GM12878 (cell line): ENCODE data around the gene PLXNA4. TPM values are rescaled to one million over a fixed set of nuclear protein-coding genes. Genes with fewer than 3 reads are reported as not detected.
A peak's percentile ranks its signal among the peaks of the same experiment; 100 is the strongest.

Source experiments
- ATAC-seq: fragments of 200-7000 bp; cut with Tn5 transposase; 3 replicates; pipeline ENCODE4 v1.9.1; 2020; ENCODE audit warnings: mild to moderate bottlenecking, moderate library complexity
- BruUV-seq: library from RNA; stranded (reverse); fragments of 400-500 nt; replicated peaks from 2 replicates; lab custom pipeline; 2021; lab: Mats Ljungman, UMichigan
- CTCF ChIA-PET: fragments of 300-600 bp; sonication (Branson Sonifier 250); formaldehyde crosslinking; extraction: SDS; loops from one replicate; lab custom pipeline; 2021; ENCODE audit warnings: inconsistent platforms; lab: Yijun Ruan, JAX
- POLR2A ChIA-PET: fragments of 350-600 bp; formaldehyde crosslinking; extraction: SDS; loops from one replicate; lab custom pipeline; 2021; ENCODE audit warnings: inconsistent platforms; lab: Charles Lee
- RAD21 ChIA-PET: fragments of 300-600 bp; sonication (Branson Sonifier 250); formaldehyde crosslinking; loops from one replicate; lab custom pipeline; 2023; ENCODE audit warnings: antibody characterized with exemption; ENCODE audit not compliant: unreplicated experiment; lab: Charles Lee
- SMC1A ChIA-PET: fragments of 300-600 bp; sonication (Branson Sonifier 250); formaldehyde crosslinking; loops from one replicate; lab custom pipeline; 2023; ENCODE audit not compliant: unreplicated experiment, uncharacterized antibody; lab: Charles Lee
- DNase-seq: peaks from one replicate; pipeline ENCODE4 v3.0.0-alpha.2; 2011; ENCODE audit warnings: low read depth, low spot score
- FAIRE-seq: peaks from 3 replicates; lab custom pipeline; 2011; peaks lifted over from hg19 to GRCh38; lab: Jason Lieb, UNC
- H2AFZ ChIP-seq: 2 replicates; pipeline ENCODE4 v1.6.0; 2011; ENCODE audit warnings: low read depth, low read length, control low read depth; ENCODE audit not compliant: control insufficient read depth
- H3K27ac ChIP-seq: 2 replicates; pipeline ENCODE4 v1.5.1; 2011; ENCODE audit warnings: control low read depth; ENCODE audit not compliant: control insufficient read depth, insufficient read depth
- H3K27me3 ChIP-seq, 2 experiments: replicated peaks in 1 of 2; 2 replicates each; pipeline versions ENCODE4 v1.6.0 to v1.6.1; 2011; ENCODE audit warnings: low read length in 1 of 2; ENCODE audit not compliant: control insufficient read depth in 2 of 2, insufficient read depth in 2 of 2
- H3K36me3 ChIP-seq, 2 experiments: 2 replicates each; pipeline ENCODE4 v1.5.1; 2011; ENCODE audit warnings: low read length in 1 of 2; ENCODE audit not compliant: control insufficient read depth in 2 of 2, insufficient read depth in 2 of 2
- H3K4me1 ChIP-seq: 2 replicates; pipeline ENCODE4 v1.6.1; 2011; ENCODE audit warnings: mild to moderate bottlenecking, low read length, moderate library complexity, mixed read lengths; ENCODE audit not compliant: control insufficient read depth, insufficient read depth
- H3K4me2 ChIP-seq: 2 replicates; pipeline ENCODE4 v1.6.0; 2011; ENCODE audit warnings: control low read depth; ENCODE audit not compliant: control insufficient read depth, insufficient read depth
- H3K4me3 ChIP-seq: fragments of 200-600 bp; sonication (generic); 2 replicates; pipeline ENCODE4 v1.5.1; 2016
- H3K79me2 ChIP-seq: 2 replicates; pipeline ENCODE4 v1.6.0; 2011; ENCODE audit warnings: low read length; ENCODE audit not compliant: control insufficient read depth, insufficient read depth
- H3K9ac ChIP-seq: 2 replicates; pipeline ENCODE4 v1.8.0; 2011; ENCODE audit warnings: low read length, control low read depth, mixed read lengths; ENCODE audit not compliant: control insufficient read depth, insufficient read depth
- H3K9me3 ChIP-seq: replicated peaks from 3 replicates; pipeline ENCODE4 v1.5.1; 2011; ENCODE audit warnings: mild to moderate bottlenecking, low read length; ENCODE audit not compliant: control insufficient read depth, insufficient read depth
- H4K20me1 ChIP-seq: 2 replicates; pipeline ENCODE4 v1.6.0; 2011; ENCODE audit not compliant: control insufficient read depth, insufficient read depth
- CTCF ChIP-seq, 3 experiments: IDR thresholded peaks in 2 of 3; conservative IDR thresholded peaks in 1 of 3; 2 replicates each; pipeline ENCODE4 v1.5.1; 2011; ENCODE audit warnings: low read depth in 3 of 3, low read length in 3 of 3, mild to moderate bottlenecking in 3 of 3, control low read depth in 2 of 3, moderate library complexity in 2 of 3, inconsistent platforms in 1 of 3, mixed read lengths in 1 of 3; ENCODE audit not compliant: control insufficient read depth in 2 of 3, insufficient read depth in 1 of 3; ENCODE audit errors: extremely low read depth in 1 of 3
- IRF3 ChIP-seq: fragments of 450-650 bp; IDR thresholded peaks from 2 replicates; pipeline ENCODE4 v1.6.1; 2014; ENCODE audit warnings: mild to moderate bottlenecking
- WGBS: methylation state at CpG from one replicate; pipeline ENCODE4 v1.1.6; 2016; ENCODE audit warnings: low lambda C conversion rate; ENCODE audit not compliant: insufficient replicate concordance, insufficient coverage; ENCODE audit errors: missing lambda C conversion rate; 5-methylcytosine and 5-hydroxymethylcytosine counted together
- in situ Hi-C: fragments of 300-500 bp; cut with MboI; formaldehyde crosslinking; loops from 9 replicates; pipeline ENCODE4 v1.14.3; 2018; ENCODE audit warnings: mixed read lengths
- intact Hi-C: fragments of 100-400 bp; cut with micrococcal nuclease; formaldehyde crosslinking; loops from one replicate; pipeline ENCODE4 v1.14.2; 2022; ENCODE audit not compliant: unreplicated experiment
- polyA plus RNA-seq, 11 experiments: library from polyadenylated mRNA; depleted of rRNA in 4 of 11; unstranded in 6 of 11; stranded (reverse) in 5 of 11; fragments of >200 nt; fragmentation: Nextera tagmentation in 4 of 11; fragmentation: Illumina TruSeq in 1 of 11; extraction: Ambion mirVana in 4 of 11; extraction: Trizol in 1 of 11; gene quantifications; 1 replicate in 1 of 11; 2 replicates in 10 of 11; pipeline versions ENCODE4 v1.2.1 to v1.2.3, GENCODE V29; 2011 to 2016; ENCODE audit warnings: inconsistent platforms in 2 of 11, missing spikeins in 2 of 11, low read depth in 1 of 11
- total RNA-seq, 4 experiments: library from RNA; depleted of rRNA in 3 of 4; stranded (reverse); fragments of >200 nt in 3 of 4; fragmentation: Illumina TruSeq in 1 of 4; extraction: Trizol in 1 of 4; gene quantifications; 2 replicates each; pipeline versions ENCODE4 v1.2.1 to v1.2.3, GENCODE V29; 2013 to 2021

The PLXNA4 gene
- total and polyA plus RNA-seq, 10 of the 15 experiments (the other 5 are each of a cell fraction or from before 2014, with no cell fraction given), result 0.03 TPM; not detected in 9

- TF ChIP-seq IRF3 (no peak), CTCF (IDR thresholded peaks at IDR 0.05 in 2 of 3, conservative IDR thresholded peaks at IDR 0.05 in 1 of 3; ENCODE audit: control insufficient read depth in 2 of 3, extremely low read depth in 1 of 3, insufficient read depth in 1 of 3, low read depth in 3 of 3, low read length in 3 of 3) (peak in 1 of 3 experiments; percentile 13; a peak in 1 of 6 replicates)
- CTCF ChIA-PET, result no interaction called here
- POLR2A ChIA-PET, result no interaction called here
Measured at GRCh38 chr7:132307465-132307864, 268.8 kb downstream of the PLXNA4 start.

More at GRCh38 chr7:132307465-132307864, 268.8 kb downstream of the PLXNA4 start:
- no peaks in the 10 kb centered on the region; a peak in 1 of 4 replicates for H3K27me3 ChIP-seq
- peak; percentile 77 for ATAC-seq
- no peak overlapping the region for H3K4me2 ChIP-seq
- in situ Hi-C loops (loop anchor here (25.0 kb wide), 1 partner anchor 1130 kb away; no protein-coding TSS in a partner anchor), intact Hi-C loops (no loop called here)
- no peaks in the 10 kb centered on the region for H3K79me2 ChIP-seq
- DNase-seq, result no peak
- no peak for FAIRE-seq
- H3K36me3 ChIP-seq, result no peaks in the 10 kb centered on the region
- no peak overlapping the region for H3K9ac ChIP-seq
- H3K9me3 ChIP-seq, result no peaks in the 10 kb centered on the region
- no peak overlapping the region for H3K4me3 ChIP-seq
- WGBS, result 7% methylated on average over 7 of the region's 7 CpGs
- no TSS peak for BruUV-seq
- no peaks in the 10 kb centered on the region for H4K20me1 ChIP-seq
- ChIA-PET RAD21 (no interaction called here), SMC1A (no interaction called here)
- H3K4me1 ChIP-seq, result no peaks in the 10 kb centered on the region
- no peak overlapping the region for H2AFZ ChIP-seq
- H3K27ac ChIP-seq, result no peak overlapping the region
